Endothelial cell (in vitro differentiated cells): ENCODE data around the gene FARS2. TPM values are rescaled to one million over a fixed set of nuclear protein-coding genes. Genes with fewer than 3 reads are reported as not detected.

Experiments used
- DNase-seq: peaks from one replicate; pipeline ENCODE4 v3.0.0; 2021; ENCODE audit warnings: low spot score
- H3K27ac Mint-ChIP-seq: one replicate; pipeline ENCODE4 v1.8.0; 2021; ENCODE audit warnings: mixed read lengths, inconsistent platforms; ENCODE audit not compliant: unreplicated experiment
- H3K27me3 Mint-ChIP-seq: one replicate; pipeline ENCODE4 v1.8.0; 2021; ENCODE audit warnings: mild to moderate bottlenecking, moderate library complexity, mixed read lengths, inconsistent platforms; ENCODE audit not compliant: unreplicated experiment
- H3K36me3 Mint-ChIP-seq: one replicate; pipeline ENCODE4 v1.8.0; 2021; ENCODE audit warnings: mild to moderate bottlenecking, low read depth, mixed read lengths, inconsistent platforms; ENCODE audit not compliant: unreplicated experiment
- H3K4me1 Mint-ChIP-seq: one replicate; pipeline ENCODE4 v1.8.0; 2021; ENCODE audit warnings: mild to moderate bottlenecking, mixed read lengths, inconsistent platforms; ENCODE audit not compliant: unreplicated experiment
- H3K4me3 Mint-ChIP-seq: one replicate; pipeline ENCODE4 v1.8.0; 2021; ENCODE audit warnings: mild to moderate bottlenecking, mixed read lengths, inconsistent platforms; ENCODE audit not compliant: unreplicated experiment
- H3K9me3 Mint-ChIP-seq: one replicate; pipeline ENCODE4 v1.8.0; 2021; ENCODE audit warnings: mixed read lengths, inconsistent platforms; ENCODE audit not compliant: unreplicated experiment
- CTCF ChIP-seq: fragments of 200-600 bp; sonication (generic); IDR thresholded peaks from one replicate; pipeline ENCODE4 v1.5.0; 2021; ENCODE audit warnings: antibody characterized with exemption; ENCODE audit not compliant: unreplicated experiment
- total RNA-seq: library from RNA; stranded (reverse); fragmentation: NEBNext Ultra II Directional; extraction: Animal tissue kit (Norgen Biotek cat#: 25700); gene quantifications from one replicate; pipeline ENCODE4 v1.2.1, GENCODE V29; 2021; ENCODE audit not compliant: unreplicated experiment

FARS2 gene
- total RNA-seq, 1 donor from 2014 or later: 17.8 TPM

GRCh38 chr6:5772408-5773120, 511.3 kb downstream of the FARS2 start:
- no peak overlapping the region for H3K4me3 Mint-ChIP-seq
- DNase-seq: no peak
- peaks cover 10% of the 10 kb centered on the region for H3K36me3 Mint-ChIP-seq
- no peak overlapping the region for H3K27ac Mint-ChIP-seq
- H3K27me3 Mint-ChIP-seq: no peaks in the 10 kb centered on the region
- TF ChIP-seq CTCF: no peak
- H3K9me3 Mint-ChIP-seq: peaks cover 2% of the 10 kb centered on the region
- H3K4me1 Mint-ChIP-seq: peaks cover 6% of the 10 kb centered on the region

DNA sequence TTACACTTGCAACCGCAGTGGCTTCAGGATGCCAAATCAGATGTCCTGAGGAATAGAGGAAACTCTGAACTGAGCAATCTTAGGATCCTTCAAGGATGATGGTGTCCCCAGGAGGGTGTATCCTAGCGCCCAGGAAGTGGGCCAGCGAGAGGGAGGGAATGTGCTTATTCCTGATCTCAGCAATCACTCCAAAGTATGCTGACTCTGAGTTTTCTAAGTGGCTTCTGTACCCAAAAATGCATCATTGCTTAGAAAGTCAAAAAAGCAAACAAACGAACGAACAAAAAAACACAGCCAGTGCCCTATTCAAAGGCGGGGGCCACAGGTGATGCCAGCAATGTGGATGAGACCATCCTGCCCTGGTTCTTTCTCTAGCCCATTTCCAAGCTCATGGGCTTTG, 514.8 kb downstream of the FARS2 start:
- Mint-ChIP-seq H3K9me3 (no peaks in the 10 kb centered on the region), H3K4me1 (peaks cover 8% of the 10 kb centered on the region), H3K27ac (no peak overlapping the region), H3K27me3 (peaks cover 2% of the 10 kb centered on the region), H3K36me3 (peaks cover under 1% of the 10 kb centered on the region), H3K4me3 (no peak overlapping the region)
- DNase-seq: no peak
- no peak for TF ChIP-seq CTCF

- Mint-ChIP-seq H3K9me3 (no peaks in the 10 kb centered on the region), H3K4me3 (no peak overlapping the region), H3K27ac (no peak overlapping the region), H3K27me3 (peaks cover 2% of the 10 kb centered on the region), H3K36me3 (peaks cover 5% of the 10 kb centered on the region), H3K4me1 (peaks cover 14% of the 10 kb centered on the region)
- no peak for TF ChIP-seq CTCF
- DNase-seq: no peak
These were observed 515.5 kb downstream of the FARS2 start for GRCh38 chr6:5776706-5777390.

DNA sequence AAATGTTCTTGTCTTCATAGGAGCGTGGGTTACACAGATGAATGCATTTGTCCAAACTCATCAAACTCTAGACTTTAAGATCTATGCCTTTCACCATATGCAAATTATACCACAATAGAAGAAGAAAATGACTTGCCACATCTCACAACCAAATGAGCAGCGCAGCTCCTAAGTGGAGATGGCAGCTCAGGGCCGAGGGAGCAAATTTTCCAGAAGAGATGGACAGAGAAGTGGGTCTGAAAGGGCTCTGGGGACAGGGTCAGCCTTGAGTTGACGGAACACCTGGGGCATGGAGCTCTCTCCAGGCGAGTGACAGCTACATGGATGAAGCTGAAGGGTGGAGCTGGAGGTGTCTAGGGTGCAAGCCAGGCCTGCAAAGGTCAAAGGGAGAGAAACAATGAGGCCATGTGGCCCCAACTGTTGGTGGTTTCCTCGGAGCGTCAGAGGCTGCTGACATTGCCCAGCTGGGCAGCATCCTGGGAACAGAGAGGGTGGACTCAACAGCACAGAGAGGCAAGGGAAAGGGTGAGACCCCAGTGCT, 517.1 kb downstream of the FARS2 start:
- H3K36me3 Mint-ChIP-seq: peaks cover 5% of the 10 kb centered on the region
- no peak for TF ChIP-seq CTCF
- H3K4me3 Mint-ChIP-seq: no peak overlapping the region
- H3K9me3 Mint-ChIP-seq: no peaks in the 10 kb centered on the region
- peaks cover 28% of the 10 kb centered on the region for H3K4me1 Mint-ChIP-seq
- no peak for DNase-seq
- peaks cover 10% of the 10 kb centered on the region for H3K27me3 Mint-ChIP-seq
- H3K27ac Mint-ChIP-seq: no peak overlapping the region

DNA sequence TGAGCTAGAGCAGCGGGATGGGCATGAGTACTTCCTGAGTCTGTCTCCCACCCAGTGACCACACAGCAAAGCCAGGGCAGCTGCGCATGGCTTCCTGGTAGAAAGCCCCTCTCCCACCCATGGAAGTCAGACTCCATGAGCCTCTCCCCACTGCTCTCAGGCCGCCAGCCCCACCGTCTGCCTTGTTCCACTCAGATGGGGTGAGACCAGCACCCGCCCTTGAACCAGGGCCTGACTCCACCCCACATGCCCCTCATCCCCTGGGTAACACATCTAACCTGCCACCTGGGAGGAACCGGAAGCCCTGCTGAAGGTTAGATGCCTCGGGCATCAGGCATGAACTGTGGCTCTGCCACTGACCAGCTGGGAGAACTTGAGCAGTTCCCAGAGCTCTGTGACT, 517.6 kb downstream of the FARS2 start:
- no peaks in the 10 kb centered on the region for H3K9me3 Mint-ChIP-seq
- H3K27me3 Mint-ChIP-seq: peaks cover 10% of the 10 kb centered on the region
- no peak for TF ChIP-seq CTCF
- DNase-seq: no peak
- H3K27ac Mint-ChIP-seq: no peak overlapping the region
- H3K4me1 Mint-ChIP-seq: peaks cover 28% of the 10 kb centered on the region
- no peak overlapping the region for H3K4me3 Mint-ChIP-seq
- peaks cover 5% of the 10 kb centered on the region for H3K36me3 Mint-ChIP-seq
